ENCODE data around the gene NCOA1.

Gene NCOA1

GRCh38 chr2:24485197-24485596, 5.9 kb upstream of the NCOA1 start:
- POLR2A ChIA-PET = no interaction called here
- TF ChIP-seq CTCF (IDR thresholded peaks at IDR 0.05; ENCODE audit: control extremely low read depth, extremely low read depth, low read depth, missing control alignments) = no peak
- CTCF ChIA-PET = no interaction called here
- DNase-seq (ENCODE audit: extremely low spot score) = no peak

- POLR2A ChIA-PET = no interaction called here
- no peak for DNase-seq (ENCODE audit: extremely low spot score)
- no peak for TF ChIP-seq CTCF (IDR thresholded peaks at IDR 0.05; ENCODE audit: control extremely low read depth, extremely low read depth, low read depth, missing control alignments)
- CTCF ChIA-PET = interaction anchor here (0.6 to 1.8 kb wide), 2 partner anchors 9 to 17 kb away, joined by 4 to 6 read pairs; no protein-coding TSS in a partner anchor
These were observed 4.3 kb upstream of the NCOA1 start for GRCh38 chr2:24486636-24487205.

- POLR2A ChIA-PET = no interaction called here
- CTCF ChIA-PET = no interaction called here
- no peak for DNase-seq (ENCODE audit: extremely low spot score)
- TF ChIP-seq CTCF (IDR thresholded peaks at IDR 0.05; ENCODE audit: control extremely low read depth, extremely low read depth, low read depth, missing control alignments) = no peak
These were observed 1.4 kb upstream of the NCOA1 start for GRCh38 chr2:24489465-24490180.

- no peak for TF ChIP-seq CTCF (IDR thresholded peaks at IDR 0.05; ENCODE audit: control extremely low read depth, extremely low read depth, low read depth, missing control alignments)
- ChIA-PET POLR2A (no interaction called here), CTCF (no interaction called here)
- DNase-seq (ENCODE audit: extremely low spot score) = no peak
These were observed 819 bp upstream of the NCOA1 start for GRCh38 chr2:24490181-24490689.

- DNase-seq (ENCODE audit: extremely low spot score) = peak; percentile 66
- ChIA-PET CTCF (interaction anchor here (1.0 to 1.4 kb wide), 3 partner anchors 15 to 301 kb away, joined by 3 read pairs; partner anchors contain the start of genes CENPO and PTRHD1), POLR2A (no interaction called here)
- TF ChIP-seq CTCF (IDR thresholded peaks at IDR 0.05; ENCODE audit: control extremely low read depth, extremely low read depth, low read depth, missing control alignments) = peak; percentile 1
These were observed 727 bp downstream of the NCOA1 start for GRCh38 chr2:24491542-24492420.

Data from GM10248 (cell line).